Skin epidermis (tissue), 12 donors: ENCODE results near the gene BRWD1.
A peak's percentile ranks its signal among the peaks of the same experiment; 100 is the strongest.
"Not testable (repeated sequence)": the region's sequence is repeated elsewhere in the genome, so short reads cannot be mapped to it uniquely, and the experiment has no call there.

Experiments used
- H3K27ac ChIP-seq, 21 experiments: fragments of 200-600 bp; sonication (generic) in 11 of 21; one replicate each; pipeline ENCODE4 v1.5.0; 2020; ENCODE audit warnings: mild to moderate bottlenecking in 3 of 21, inconsistent platforms in 2 of 21, moderate library complexity in 2 of 21
- H3K4me3 ChIP-seq, 7 experiments: fragments of 200-600 bp; sonication (generic) in 2 of 7; one replicate each; pipeline ENCODE4 v1.5.0; 2020; ENCODE audit warnings: inconsistent platforms in 2 of 7, mild to moderate bottlenecking in 2 of 7, moderate library complexity in 1 of 7

Gene BRWD1

DNA sequence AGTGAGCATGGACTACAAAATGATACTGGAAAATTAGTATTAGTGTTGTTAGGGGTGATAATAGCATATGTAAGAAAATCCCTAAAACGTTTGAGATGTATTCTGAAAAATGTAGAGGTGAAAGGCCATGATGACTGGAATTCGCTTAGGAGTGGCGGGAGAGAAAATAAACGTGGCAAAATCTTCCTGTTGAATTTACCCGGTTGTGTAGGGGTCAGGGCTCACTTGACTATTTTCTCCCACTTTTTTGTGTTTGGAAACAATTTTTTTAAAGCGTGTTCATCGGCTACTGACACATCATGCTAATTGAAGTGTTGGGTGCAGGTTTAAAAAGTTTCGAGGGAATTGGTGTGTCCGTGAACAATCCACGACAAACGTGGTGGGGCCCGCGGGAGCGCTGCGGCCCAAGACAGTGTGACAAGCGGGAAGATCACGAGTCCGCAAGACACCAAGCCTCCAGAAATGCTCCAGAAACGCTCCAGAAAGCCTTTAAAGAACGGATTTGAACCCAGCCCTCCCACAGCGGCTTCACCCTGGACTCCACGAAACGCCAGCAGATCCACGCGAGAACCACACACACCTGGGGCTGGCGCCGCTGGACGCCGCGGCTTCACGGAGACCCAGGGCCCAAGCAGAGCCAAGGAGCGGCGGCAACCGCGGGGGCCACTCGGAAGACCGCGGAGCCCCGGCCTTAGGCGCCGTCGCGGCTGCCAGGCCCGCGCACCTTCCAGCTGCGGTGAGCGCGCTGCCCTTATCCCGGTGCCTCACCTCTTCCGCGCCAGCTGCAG, 130.8 kb downstream of the BRWD1 start:
- Histone ChIP-seq H3K27ac (peak overlapping the region; percentile 49 to 97 (median 90)), H3K4me3 (peak overlapping the region; percentile 54 to 94 (median 85))

DNA sequence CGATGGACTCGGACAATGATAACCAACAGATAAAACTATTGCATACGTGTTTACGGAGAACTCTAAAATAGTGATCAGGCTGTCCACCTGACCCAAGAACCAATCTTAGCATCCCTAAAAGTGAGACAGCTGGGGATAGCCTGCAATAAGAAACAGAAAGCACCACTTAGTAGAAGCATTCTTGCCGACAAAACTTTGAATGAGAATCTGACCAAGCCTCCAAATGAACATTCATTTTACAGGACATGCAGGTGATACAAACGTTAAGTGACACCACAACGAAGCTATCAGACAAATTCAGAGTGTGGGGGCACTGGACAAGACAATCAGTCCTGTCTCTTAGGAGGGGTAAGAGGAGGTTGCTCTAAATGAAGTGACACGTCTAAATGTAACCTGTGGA, 131.4 kb downstream of the BRWD1 start:
- H3K27ac ChIP-seq: peak overlapping the region in 4 of 21 experiments; percentile 87 to 94 (median 90)
- peak overlapping the region; percentile 54 to 94 (median 85) for H3K4me3 ChIP-seq

DNA sequence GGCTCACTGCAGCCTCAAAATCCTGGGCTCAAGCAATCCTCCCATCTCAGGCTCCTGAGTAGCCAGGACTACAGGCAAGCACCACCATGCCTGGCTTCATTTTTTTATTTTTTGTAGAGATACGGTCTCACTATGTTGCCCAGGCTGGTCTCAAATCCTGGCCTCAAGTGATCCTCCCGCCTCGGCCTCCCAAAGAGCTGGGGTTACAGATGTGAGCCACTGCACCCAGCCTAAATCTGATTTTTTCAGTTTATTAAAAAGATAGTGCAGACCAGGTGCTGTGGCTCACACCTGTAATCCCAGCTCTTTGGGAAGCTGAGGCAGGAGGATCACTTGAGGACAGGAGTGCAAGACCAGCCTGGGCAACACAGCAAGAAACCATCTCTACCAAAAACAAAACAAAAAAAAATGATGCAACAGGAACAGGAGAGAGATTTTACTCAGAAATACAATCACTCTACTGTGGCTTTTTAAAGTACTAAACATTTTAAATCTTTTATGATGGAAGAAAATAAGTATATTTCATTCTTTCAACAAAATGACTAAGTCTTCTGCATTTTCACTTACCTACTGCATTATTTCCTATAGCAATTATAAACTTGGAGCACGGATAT, 132.1 kb downstream of the BRWD1 start:
- Histone ChIP-seq H3K4me3 (no peak overlapping the region), H3K27ac (no peak overlapping the region)

DNA sequence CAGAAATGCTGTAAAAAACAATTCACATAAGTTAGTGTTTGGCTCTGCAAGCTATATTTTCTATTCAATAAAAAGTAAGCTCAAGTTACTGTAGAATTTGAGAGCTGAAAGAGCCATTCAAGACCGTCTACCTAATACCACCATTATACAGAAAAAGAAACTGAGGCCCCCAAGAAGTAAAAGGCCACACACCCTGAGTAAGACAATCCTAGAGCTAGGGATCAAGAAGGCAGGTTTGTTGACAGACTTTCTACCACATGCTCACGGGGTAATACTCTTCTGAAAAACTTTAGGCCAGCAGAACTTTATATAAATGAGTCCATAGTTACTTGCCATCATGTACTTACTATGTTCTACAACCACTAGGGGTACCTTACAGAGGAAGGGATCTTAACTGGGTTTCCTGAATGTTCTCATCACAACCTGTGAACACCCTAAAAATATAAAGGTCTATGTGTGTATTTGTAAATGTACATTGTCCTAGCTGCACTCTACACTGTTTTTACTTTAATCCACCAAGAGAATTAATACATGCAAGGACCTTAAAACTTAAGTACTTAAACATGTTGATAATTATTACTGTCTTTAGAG, 132.9 kb downstream of the BRWD1 start:
- no peak overlapping the region for H3K4me3 ChIP-seq
- no peak overlapping the region for H3K27ac ChIP-seq

DNA sequence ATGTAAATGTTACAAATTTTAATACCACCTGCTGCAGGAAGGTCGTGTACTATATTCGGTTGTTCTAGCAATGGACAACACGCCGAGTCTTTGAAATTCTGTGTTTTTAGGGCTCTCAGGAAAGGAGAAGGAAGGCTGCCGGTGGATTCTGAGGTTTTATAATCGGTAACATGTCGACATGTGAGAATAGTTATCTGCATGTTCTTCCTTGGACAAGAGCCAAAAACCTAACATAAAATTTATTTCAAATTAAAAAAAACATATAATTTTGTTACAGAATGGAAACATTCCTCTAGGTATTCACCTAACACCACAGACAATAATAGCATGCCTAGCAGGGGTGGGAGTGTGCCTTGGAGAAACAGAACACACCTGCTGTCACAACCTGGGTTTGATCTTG, 135.0 kb downstream of the BRWD1 start:
- H3K4me3 ChIP-seq: no peak overlapping the region

DNA sequence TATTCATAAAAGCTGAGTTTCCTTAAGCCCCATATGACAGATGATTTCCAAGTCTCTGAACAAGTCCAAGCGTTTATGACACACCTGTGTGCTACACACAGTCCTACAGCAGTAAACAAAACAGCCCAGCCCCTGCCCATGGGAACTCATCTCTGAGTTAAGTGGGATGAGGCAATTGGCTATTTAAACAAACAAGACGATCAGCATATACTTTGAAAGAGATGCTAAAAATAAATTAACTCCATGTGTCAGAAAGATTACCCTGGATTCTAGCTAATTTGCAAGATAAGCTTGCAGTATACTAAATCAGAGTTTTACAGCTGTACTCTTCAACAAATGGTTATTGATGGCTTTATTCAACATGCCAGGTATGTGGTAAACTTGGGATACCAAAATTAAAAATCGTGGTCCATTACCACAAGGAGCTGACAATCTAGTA, 137.1 kb downstream of the BRWD1 start:
- H3K27ac ChIP-seq: no peak overlapping the region
- no peak overlapping the region for H3K4me3 ChIP-seq

More for the DNA sequence above, 135.0 kb downstream of the BRWD1 start:
- no peak overlapping the region for H3K27ac ChIP-seq

DNA sequence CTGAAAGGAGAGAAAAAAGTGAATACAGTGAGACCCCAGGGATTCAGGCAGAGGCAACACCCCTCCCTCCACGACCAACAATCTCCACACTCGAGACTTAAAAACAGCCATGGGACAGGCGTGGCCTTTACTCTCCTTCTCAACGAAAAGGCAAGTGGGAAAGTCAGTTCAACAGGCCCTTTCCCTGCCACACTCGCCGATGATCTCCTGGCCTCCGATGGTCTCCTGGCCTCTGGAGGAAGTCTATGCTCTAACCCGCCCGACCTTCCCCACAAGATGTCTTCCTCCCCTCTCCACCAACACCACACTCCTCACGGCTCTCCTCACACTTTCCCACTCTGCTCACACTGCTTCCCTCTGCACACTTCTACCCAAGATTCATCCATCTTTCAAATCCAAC, 137.8 kb downstream of the BRWD1 start:
- no peak overlapping the region for H3K27ac ChIP-seq
- H3K4me3 ChIP-seq: no peak overlapping the region

DNA sequence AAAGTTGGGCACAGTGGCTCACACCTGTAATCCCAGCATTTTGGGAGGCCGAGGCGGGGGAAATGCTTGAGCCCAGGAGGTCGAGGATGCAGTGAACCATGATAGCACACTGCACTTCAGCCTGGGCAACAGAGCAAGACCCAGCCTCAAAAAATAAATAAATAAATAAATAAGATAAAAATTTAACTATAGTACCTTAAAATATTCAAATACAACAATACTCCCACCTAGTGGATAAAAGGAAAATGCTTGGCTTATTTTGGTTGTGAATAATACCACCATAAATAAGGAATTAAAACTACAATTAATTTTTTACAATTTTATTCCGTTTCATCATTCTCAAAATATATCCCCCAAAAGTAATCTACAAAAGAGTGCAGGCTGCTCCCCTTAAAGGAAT, 138.3 kb downstream of the BRWD1 start:
- no peak overlapping the region for H3K27ac ChIP-seq
- H3K4me3 ChIP-seq: no peak overlapping the region

DNA sequence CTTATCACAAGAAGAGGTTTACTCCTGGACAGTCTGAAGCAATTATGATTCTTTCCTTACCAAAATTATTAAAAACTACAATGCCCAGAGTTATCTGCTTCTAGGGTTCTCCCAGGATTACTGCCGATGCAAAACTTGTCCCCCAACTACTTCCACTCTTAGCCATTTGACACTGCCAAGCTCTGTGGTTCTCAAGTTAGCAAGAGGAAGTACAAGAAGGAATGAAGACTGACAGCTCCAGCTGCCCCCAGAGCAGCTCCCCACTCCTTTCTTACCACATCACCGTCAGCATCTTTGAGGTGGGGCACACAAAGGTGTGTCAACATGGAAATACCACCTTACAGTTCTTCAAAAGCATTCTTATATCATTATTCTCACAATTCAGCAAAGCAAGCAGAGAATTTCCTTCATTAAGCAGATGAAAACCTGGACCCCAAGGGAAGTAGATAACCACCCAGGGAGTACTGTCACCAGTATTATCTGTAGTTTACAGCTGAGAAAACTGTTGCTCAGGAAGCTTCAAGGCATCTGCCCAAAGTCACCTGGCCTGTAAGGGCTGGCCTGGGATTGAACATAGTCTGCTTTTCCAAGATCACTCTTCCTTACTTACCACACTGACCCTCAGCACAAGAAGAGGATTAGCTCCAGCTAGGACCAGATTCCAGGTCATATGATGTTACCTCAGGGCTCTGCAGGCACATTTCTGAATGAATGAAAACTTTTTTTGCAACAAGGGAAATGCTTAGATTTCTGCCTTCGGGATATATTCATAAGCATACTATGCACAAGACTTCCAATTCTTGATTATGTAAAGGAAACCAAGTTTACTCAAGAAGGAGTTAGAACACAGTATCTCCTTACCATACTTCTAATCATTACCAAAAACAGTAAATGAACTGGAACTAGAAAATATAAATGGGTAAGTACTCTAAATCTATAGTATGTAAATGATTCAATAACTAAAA, 139.4 kb downstream of the BRWD1 start:
- no peak overlapping the region for H3K4me3 ChIP-seq
- no peak overlapping the region for H3K27ac ChIP-seq

DNA sequence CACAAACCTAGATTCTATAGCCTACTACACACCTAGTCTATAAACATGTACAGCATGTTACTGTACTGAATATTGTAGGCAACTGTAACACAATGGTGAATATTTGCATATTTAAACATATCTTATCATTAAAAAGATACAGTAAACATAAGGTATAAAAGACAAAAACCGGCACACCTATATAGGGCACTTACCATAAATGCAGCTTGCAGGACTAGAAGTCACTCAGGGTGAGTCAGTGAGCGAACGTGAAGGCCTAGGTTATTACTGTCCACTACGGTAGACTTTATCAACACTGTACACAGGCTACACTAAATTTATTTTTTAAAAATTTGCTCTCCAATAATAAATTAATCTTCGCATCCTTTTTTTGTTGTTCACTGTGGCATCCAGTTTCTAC, 143.5 kb downstream of the BRWD1 start:
- H3K4me3 ChIP-seq: no peak overlapping the region
- no peak overlapping the region for H3K27ac ChIP-seq

DNA sequence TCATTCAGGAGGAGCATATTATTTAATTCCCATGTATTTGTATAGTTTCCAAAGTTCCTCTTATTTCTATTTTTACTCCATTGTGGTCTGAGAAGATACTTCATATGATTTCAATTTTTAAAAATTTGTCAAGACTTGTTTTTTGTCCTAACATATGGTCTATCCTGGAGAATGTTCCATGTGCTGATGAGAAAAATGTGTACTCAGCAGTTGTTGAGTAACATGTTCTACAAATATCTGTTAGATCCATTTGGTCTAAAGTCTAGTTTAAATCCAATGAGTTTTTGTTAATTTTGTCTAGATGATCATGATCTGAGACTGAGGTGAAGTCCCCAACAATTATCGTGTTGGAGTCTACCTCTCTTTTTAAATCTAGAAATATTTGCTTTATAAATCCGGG, 144.6 kb downstream of the BRWD1 start:
- H3K27ac ChIP-seq: no peak overlapping the region
- no peak overlapping the region for H3K4me3 ChIP-seq

DNA sequence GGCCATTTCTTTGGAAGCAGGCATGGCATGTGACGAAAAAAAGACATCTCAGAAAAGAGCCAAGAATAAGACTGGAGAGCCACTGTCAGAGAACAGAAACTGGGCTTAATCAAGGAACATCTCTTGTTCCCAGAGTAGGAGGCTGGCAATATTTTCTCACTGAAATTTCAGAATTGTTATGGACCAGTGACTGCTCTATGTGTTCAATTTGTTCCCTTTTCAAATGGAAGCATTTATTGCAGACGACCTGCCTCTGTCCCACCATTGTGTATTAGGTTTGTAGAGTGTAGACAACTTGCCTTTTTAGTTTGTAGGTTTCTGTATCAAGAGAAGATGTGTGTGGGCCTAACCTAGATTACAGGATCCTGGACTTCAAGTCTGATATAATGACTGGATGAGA, 148.9 kb downstream of the BRWD1 start:
- no peak overlapping the region for H3K4me3 ChIP-seq
- no peak overlapping the region for H3K27ac ChIP-seq

DNA sequence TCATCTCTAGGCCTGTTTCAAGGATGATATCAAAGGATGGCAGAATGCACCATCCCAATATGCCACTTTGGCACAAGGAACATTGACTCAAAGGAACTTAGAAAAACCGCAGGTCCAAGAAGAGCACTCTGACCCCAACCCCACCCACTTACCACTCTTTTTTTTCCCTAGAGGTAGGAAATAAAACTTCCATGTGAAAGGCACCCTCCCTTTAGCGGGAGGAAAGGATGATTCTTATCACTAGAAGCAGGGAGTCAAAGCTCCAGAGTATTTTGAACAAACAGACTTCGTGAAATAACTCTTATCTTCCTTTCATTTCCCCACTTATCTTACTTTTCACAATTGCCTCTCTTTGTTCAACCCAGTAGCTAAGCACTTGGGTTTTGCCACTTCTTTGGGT, 152.4 kb downstream of the BRWD1 start:
- Histone ChIP-seq H3K4me3 (no peak overlapping the region), H3K27ac (no peak overlapping the region)

DNA sequence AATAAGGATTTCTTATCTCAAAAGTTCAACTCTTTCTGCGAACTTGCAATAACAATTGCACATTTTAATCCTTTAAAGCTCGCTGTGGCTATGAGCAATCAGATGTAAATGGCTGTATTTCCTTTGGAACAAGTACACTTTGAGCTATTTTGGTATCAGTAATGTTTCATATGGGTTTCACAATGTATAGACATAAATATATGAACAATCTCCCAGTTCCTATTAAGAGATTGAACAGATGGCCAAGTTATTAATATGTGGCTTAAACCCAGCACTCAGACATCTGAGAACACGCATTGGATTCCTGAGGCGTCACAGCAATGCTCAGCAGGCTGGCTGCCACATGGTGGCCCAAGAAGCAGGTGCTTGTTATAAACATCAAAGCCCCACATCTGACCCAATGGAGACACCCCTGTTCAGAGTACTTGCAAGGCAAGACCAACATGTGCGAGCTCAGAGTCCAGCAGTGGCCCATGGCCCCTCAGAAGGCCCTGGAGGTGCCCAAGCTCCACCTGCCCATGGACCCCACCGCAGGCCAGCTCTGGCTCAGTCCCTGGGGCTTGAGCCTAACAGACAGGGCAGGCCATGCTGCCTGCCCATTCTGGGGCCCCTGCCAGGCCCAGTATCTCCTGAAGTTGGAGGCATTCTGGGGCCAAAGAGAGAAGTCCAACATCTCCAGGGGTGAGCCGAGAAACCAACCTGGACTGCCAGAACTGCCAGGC, 153.9 kb downstream of the BRWD1 start:
- H3K4me3 ChIP-seq: no peak overlapping the region
- H3K27ac ChIP-seq: no peak overlapping the region

DNA sequence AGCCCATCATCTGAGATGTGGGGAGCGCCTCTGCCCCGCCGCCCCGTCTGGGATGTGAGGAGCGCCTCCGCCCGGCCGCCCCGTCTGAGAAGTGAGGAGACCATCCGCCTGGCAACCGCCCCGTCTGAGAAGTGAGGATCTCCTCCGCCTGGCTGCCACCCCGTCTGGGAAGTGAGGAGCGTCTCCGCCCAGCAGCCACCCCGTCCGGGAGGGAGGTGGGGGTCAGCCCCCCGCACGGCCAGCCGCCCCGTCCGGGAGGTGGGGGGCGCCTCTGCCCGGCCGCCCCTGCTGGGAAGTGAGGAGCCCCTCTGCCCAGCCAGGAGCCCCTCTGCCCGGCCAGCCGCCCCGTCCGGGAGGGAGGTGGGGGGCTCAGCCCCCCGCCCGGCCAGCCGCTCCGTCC, 156.2 kb downstream of the BRWD1 start:
- H3K27ac ChIP-seq, H3K4me3 ChIP-seq: not testable (repeated sequence)

DNA sequence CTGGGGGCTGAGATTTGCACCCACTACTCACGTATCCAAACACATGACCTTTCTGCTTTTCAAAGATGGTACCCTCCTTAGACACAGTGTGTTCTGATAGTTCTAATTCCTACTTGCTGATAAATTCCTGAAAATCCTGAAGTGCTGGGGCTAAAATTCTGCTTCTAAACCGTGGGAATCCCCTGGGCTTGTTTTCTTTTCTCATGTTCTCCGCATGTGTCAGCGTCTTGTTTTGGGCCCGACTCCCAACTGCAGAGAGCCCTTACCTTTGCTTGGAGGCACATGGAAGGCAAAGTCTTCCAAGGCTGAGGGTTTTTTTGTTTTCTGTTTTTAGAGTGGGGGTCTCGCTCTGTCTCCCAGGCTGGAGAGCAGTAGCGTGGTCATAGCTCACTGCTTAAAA, 157.4 kb downstream of the BRWD1 start:
- Histone ChIP-seq H3K4me3 (no peak overlapping the region), H3K27ac (no peak overlapping the region)

DNA sequence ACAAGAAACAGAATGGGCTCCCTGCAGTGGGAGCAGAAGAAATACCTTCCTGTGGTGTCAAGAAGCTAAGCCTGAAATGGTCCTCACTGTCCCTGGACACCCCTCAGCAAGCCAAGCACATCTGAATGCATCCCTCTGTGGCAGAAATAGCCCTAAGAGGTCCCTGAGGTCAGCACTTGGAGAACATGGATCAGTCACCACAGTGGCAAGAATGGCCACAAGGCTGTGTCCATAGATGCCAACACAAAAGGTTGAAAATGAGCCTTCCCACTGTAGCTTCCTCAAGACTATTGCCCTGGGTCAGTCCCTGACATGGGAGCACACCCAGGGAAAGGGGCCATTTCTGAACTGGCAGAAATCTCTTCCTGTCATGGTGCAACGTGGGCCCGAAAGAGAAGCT, 157.9 kb downstream of the BRWD1 start:
- Histone ChIP-seq H3K27ac (no peak overlapping the region), H3K4me3 (no peak overlapping the region)

DNA sequence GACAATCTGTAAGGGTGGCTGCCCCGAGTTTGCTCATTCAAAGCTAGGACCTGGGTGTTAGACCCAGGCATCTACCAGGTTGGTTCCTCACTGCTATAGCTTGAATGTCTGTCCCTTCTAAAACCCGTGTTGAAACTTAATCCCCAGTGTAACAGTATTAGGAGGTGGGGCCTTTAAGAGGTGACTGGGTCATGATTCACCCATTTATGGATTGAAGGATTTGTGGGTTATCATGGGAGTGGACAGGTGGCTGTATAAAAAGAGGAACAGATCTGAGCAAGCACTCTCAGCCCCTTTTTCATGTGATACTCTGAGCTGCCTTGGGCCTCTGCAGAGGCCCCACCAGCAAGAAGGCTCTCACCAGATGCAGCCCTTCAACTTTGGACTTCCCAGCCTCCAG, 159.6 kb downstream of the BRWD1 start:
- no peak overlapping the region for H3K27ac ChIP-seq

DNA sequence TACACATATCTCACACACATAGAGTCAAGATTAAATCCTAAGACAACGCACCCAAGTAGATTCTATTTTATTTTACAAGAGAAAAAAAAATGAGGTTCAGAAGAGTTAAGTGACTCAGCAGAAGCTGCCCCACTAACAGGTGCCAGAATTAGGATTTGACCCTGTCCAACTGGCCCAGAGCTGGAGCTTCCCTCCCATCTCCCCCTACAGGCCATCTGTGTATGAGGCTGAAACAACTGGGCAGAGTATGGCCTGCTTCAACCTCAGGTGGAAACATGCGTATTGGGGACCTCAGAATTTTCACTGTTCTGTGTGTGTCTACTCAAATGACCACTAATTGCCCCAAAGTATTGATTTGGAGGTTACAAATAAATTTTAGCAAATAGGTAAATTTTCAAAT, 160.1 kb downstream of the BRWD1 start:
- H3K4me3 ChIP-seq: no peak overlapping the region
- no peak overlapping the region for H3K27ac ChIP-seq

More for the DNA sequence above, 159.6 kb downstream of the BRWD1 start:
- no peak overlapping the region for H3K4me3 ChIP-seq
